GM23248 (cell line): ENCODE results near the gene THBS1.

Experiments used
- EZH2 ChIP-seq: fragments of 200-600 bp; sonication (generic); IDR thresholded peaks from 2 replicates; pipeline ENCODE4 v1.6.1; 2018; ENCODE audit warnings: antibody characterized with exemption, mild to moderate bottlenecking; ENCODE audit not compliant: insufficient read depth, poor library complexity, severe bottlenecking
- EZH2phosphoT487 ChIP-seq: fragments of 200-600 bp; sonication (generic); IDR thresholded peaks from 2 replicates; pipeline ENCODE4 v1.6.1; 2018; ENCODE audit warnings: antibody characterized with exemption, moderate library complexity, mild to moderate bottlenecking, low read depth; ENCODE audit not compliant: insufficient read depth

GRCh38 chr15:39553947-39554693, 26.8 kb upstream of the THBS1 start:
- TF ChIP-seq EZH2 = no peak
- TF ChIP-seq EZH2phosphoT487 = no peak
